IMR-90 (cell line): Measurements from ENCODE around the gene TOM1L1. TPM values are rescaled to one million over a fixed set of nuclear protein-coding genes. Genes with fewer than 3 reads are reported as not detected.

Experiments used
- ATAC-seq: fragments of 200-7000 bp; cut with Tn5 transposase; 2 replicates; pipeline ENCODE4 v1.9.1; 2020; ENCODE audit warnings: low read depth, mild to moderate bottlenecking, moderate library complexity
- BruUV-seq: library from RNA; stranded (reverse); fragments of 400-500 nt; replicated peaks from 2 replicates; lab custom pipeline; 2021; lab: Mats Ljungman, UMichigan
- CTCF ChIA-PET: fragments of 300-600 bp; formaldehyde crosslinking; extraction: SDS; loops from one replicate; lab custom pipeline; 2021; ENCODE audit warnings: antibody characterized with exemption; lab: Yijun Ruan, JAX
- POLR2A ChIA-PET: fragments of 300-600 bp; sonication (Branson Sonifier 250); formaldehyde crosslinking; loops from one replicate; lab custom pipeline; 2022; ENCODE audit warnings: antibody characterized with exemption; ENCODE audit not compliant: unreplicated experiment; lab: Charles Lee
- DNase-seq: peaks from one replicate; pipeline ENCODE4 v3.0.0; 2013
- H2AFZ ChIP-seq: replicated peaks from 2 replicates; pipeline ENCODE3; 2013; ENCODE audit warnings: low read length, mild to moderate bottlenecking; ENCODE audit not compliant: poor library complexity
- H2AK5ac ChIP-seq: 2 replicates; pipeline ENCODE4 v1.6.1; 2013; ENCODE audit warnings: low read depth, low read length, inconsistent platforms
- H2AK9ac ChIP-seq: replicated peaks from 2 replicates; pipeline ENCODE3; 2013; ENCODE audit warnings: mild to moderate bottlenecking, low read depth, low read length, moderate library complexity; ENCODE audit not compliant: poor library complexity
- H2BK120ac ChIP-seq: 2 replicates; pipeline ENCODE4 v1.6.1; 2013; ENCODE audit warnings: low read depth, low read length, inconsistent platforms
- H2BK15ac ChIP-seq: 3 replicates; pipeline ENCODE4 v1.6.1; 2013; ENCODE audit warnings: low read depth, low read length, inconsistent platforms
- H2BK20ac ChIP-seq: 2 replicates; pipeline ENCODE4 v1.6.1; 2013; ENCODE audit warnings: low read depth, mild to moderate bottlenecking, inconsistent platforms, low read length, moderate library complexity
- H2BK5ac ChIP-seq: 2 replicates; pipeline ENCODE4 v1.6.1; 2013; ENCODE audit warnings: mild to moderate bottlenecking, low read depth, low read length, inconsistent platforms; ENCODE audit not compliant: poor library complexity, severe bottlenecking
- H3K14ac ChIP-seq: replicated peaks from 2 replicates; pipeline ENCODE4 v1.6.1; 2013; ENCODE audit warnings: low read depth, low read length, inconsistent platforms
- H3K18ac ChIP-seq: 2 replicates; pipeline ENCODE4 v1.6.1; 2013; ENCODE audit warnings: low read depth, low read length, control low read depth
- H3K23ac ChIP-seq: 2 replicates; pipeline ENCODE4 v1.6.1; 2013; ENCODE audit warnings: low read depth, low read length, inconsistent platforms
- H3K27ac ChIP-seq: 2 replicates; pipeline ENCODE4 v1.5.1; 2013; ENCODE audit warnings: mild to moderate bottlenecking, control low read depth, low read length; ENCODE audit not compliant: insufficient read depth
- H3K27me3 ChIP-seq: 2 replicates; pipeline ENCODE4 v1.6.1; 2013; ENCODE audit warnings: low read length; ENCODE audit not compliant: control insufficient read depth, insufficient read depth
- H3K36me3 ChIP-seq: 2 replicates; pipeline ENCODE4 v1.6.1; 2013; ENCODE audit warnings: low read length, mixed read lengths; ENCODE audit not compliant: control insufficient read depth, insufficient read depth
- H3K4ac ChIP-seq: 2 replicates; pipeline ENCODE4 v1.6.1; 2013; ENCODE audit warnings: low read depth, low read length, inconsistent platforms
- H3K4me1 ChIP-seq: 2 replicates; pipeline ENCODE4 v1.6.1; 2013; ENCODE audit warnings: low read length, mixed read lengths; ENCODE audit not compliant: control insufficient read depth, insufficient read depth
- H3K4me2 ChIP-seq: 2 replicates; pipeline ENCODE4 v1.6.1; 2013; ENCODE audit warnings: low read depth, mild to moderate bottlenecking, control low read depth, low read length, moderate library complexity
- H3K4me3 ChIP-seq: 2 replicates; pipeline ENCODE4 v1.5.1; 2013; ENCODE audit warnings: low read depth, mild to moderate bottlenecking, control low read depth, low read length, moderate library complexity; ENCODE audit not compliant: insufficient read depth
- H3K56ac ChIP-seq: 2 replicates; pipeline ENCODE4 v1.6.1; 2013; ENCODE audit warnings: low read length, inconsistent platforms; ENCODE audit not compliant: insufficient read depth; ENCODE audit errors: extremely low read depth
- H3K79me1 ChIP-seq, 2 experiments: 2 replicates each; pipeline ENCODE4 v1.6.1; 2013; ENCODE audit warnings: low read length in 2 of 2, inconsistent platforms in 1 of 2, low read depth in 1 of 2
- H3K9ac ChIP-seq: 2 replicates; pipeline ENCODE4 v1.6.1; 2013; ENCODE audit warnings: low read depth, low read length, control low read depth
- H3K9me1 ChIP-seq: 2 replicates; pipeline ENCODE4 v1.6.1; 2013; ENCODE audit warnings: low read length, inconsistent platforms; ENCODE audit not compliant: insufficient read depth
- H3K9me3 ChIP-seq: 2 replicates; pipeline ENCODE4 v1.6.1; 2013; ENCODE audit warnings: low read length; ENCODE audit not compliant: control insufficient read depth, insufficient read depth
- H4K20me1 ChIP-seq: 2 replicates; pipeline ENCODE4 v1.6.1; 2013; ENCODE audit warnings: low read length, inconsistent platforms; ENCODE audit not compliant: insufficient read depth
- H4K5ac ChIP-seq: 2 replicates; pipeline ENCODE4 v1.6.1; 2013; ENCODE audit warnings: mild to moderate bottlenecking, low read depth, low read length, control low read depth
- H4K8ac ChIP-seq, 2 experiments: 2 replicates each; pipeline ENCODE4 v1.6.1; 2013; ENCODE audit warnings: low read depth in 2 of 2, low read length in 2 of 2, control low read depth in 1 of 2, inconsistent platforms in 1 of 2
- H4K91ac ChIP-seq: 2 replicates; pipeline ENCODE4 v1.6.1; 2013; ENCODE audit warnings: low read depth, low read length, inconsistent platforms; ENCODE audit not compliant: insufficient read depth
- MAFK ChIP-seq: IDR thresholded peaks from 2 replicates; pipeline ENCODE4 v1.6.1; 2012; ENCODE audit warnings: low read depth, low read length, improper control_type of control experiment
- POLR2A ChIP-seq: IDR thresholded peaks from 2 replicates; pipeline ENCODE4 v1.6.1; 2012; ENCODE audit warnings: mild to moderate bottlenecking, low read depth, low read length
- WGBS, 2 experiments: methylation state at CpG; one replicate each; pipeline versions ENCODE4 v1.1.5 to v1.1.7; 2013; ENCODE audit warnings: missing lambda C conversion rate in 2 of 2; ENCODE audit not compliant: insufficient read length in 1 of 2; ENCODE audit errors: extremely low coverage in 2 of 2; 5-methylcytosine and 5-hydroxymethylcytosine counted together
- dilution Hi-C: fragments of 300-500 bp; cut with HindIII; formaldehyde crosslinking; loops from one replicate; pipeline ENCODE4 v1.14.3; 2018; ENCODE audit warnings: low sequenced_read_pairs; ENCODE audit not compliant: unreplicated experiment
- in situ Hi-C: fragments of 300-500 bp; cut with MboI; formaldehyde crosslinking; loops from 3 replicates; pipeline ENCODE4 v1.14.3; 2019; ENCODE audit warnings: low sequenced_read_pairs, inconsistent platforms, mixed read lengths
- intact Hi-C: fragments of 100-400 bp; cut with micrococcal nuclease; formaldehyde crosslinking; loops from 2 replicates; pipeline ENCODE4 v1.10.0; 2022
- polyA plus RNA-seq, 3 experiments: library from polyadenylated mRNA; depleted of rRNA; stranded (reverse); fragments of >200 nt; gene quantifications; 2 replicates each; pipeline ENCODE4 v1.2.3, GENCODE V29; 2012; ENCODE audit warnings: low replicate concordance in 1 of 3
- total RNA-seq: library from RNA; depleted of rRNA; stranded (reverse); fragments of >200 nt; gene quantifications from 2 replicates; pipeline ENCODE4 v1.2.3, GENCODE V29; 2012

TOM1L1 gene
- total and polyA plus RNA-seq, 2 of the 4 experiments (the other 2 are of a cell fraction) = 13.0 to 20.1 TPM

DNA sequence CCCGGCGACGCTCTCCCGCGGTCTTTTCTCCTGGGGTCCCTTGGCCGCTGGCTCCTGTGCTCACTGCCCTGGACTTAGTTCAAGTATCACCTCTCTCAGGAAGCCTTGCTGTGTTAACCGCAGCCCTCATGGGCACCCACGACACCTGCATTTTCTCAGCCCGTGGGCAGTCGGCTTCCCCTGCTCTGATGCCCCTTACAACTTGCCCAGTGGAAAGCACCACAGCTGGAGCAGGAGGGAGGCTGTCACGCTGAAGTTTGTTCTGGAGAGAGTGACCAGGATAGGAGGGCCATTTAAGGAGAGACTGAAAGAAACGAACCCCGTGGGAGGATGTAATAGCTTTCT lies 68.3 kb downstream of the TOM1L1 start:
- BruUV-seq = no TSS peak

More for the DNA sequence above, 68.3 kb downstream of the TOM1L1 start:
- Histone ChIP-seq H3K56ac (peak overlapping the region; percentile 84), H3K79me1 (peaks cover 26 to 48% of the 10 kb centered on the region in 2 experiments), H3K4ac (peak overlapping the region; percentile 90), H3K36me3 (no peaks in the 10 kb centered on the region), H3K4me1 (no peaks in the 10 kb centered on the region), H2AK5ac (no peak overlapping the region), H3K9me3 (no peaks in the 10 kb centered on the region), H3K18ac (peak overlapping the region; percentile 75), H4K8ac (peak overlapping the region; percentile 69 to 95), H3K23ac (peak overlapping the region; percentile 99), H2BK120ac (peak overlapping the region; percentile 75), H2AFZ (peak overlapping the region; percentile 97), H3K9me1 (no peaks in the 10 kb centered on the region; the same call in 1 of the 2 replicates), H2BK15ac (peak overlapping the region; percentile 71; the same call in 1 of the 3 replicates), H3K4me3 (peak overlapping the region; percentile 83), H4K20me1 (no peaks in the 10 kb centered on the region), H3K9ac (peak overlapping the region; percentile 96), H2BK5ac (peak overlapping the region; percentile 77), H3K4me2 (peak overlapping the region; percentile 68), H3K14ac (peak overlapping the region; percentile 84), H4K91ac (peak overlapping the region; percentile 60; the same call in 1 of the 2 replicates), H3K27ac (peak overlapping the region; percentile 87), H2BK20ac (peak overlapping the region; percentile 38; the same call in 1 of the 2 replicates), H3K27me3 (no peaks in the 10 kb centered on the region), H2AK9ac (peak overlapping the region; percentile 59), H4K5ac (peak overlapping the region; percentile 76)
- POLR2A ChIA-PET = no interaction called here
- no peak for TF ChIP-seq MAFK
- TF ChIP-seq POLR2A = 0 out of 2 replicates have a peak, but pooled peaks have one; percentile 10
- CTCF ChIA-PET = no interaction called here
- dilution Hi-C loops (no loop called here), in situ Hi-C loops (no loop called here), intact Hi-C loops (loop anchor here (1.0 kb wide), 1 partner anchor 21 kb away; no protein-coding TSS in a partner anchor)
- peak; percentile 50 for DNase-seq
- ATAC-seq = peak; percentile 62
- WGBS, 2 experiments = 6% methylated on average over 3 of the region's 13 CpGs; no CpG with 5 or more reads in 1 of the 2 experiments
